Natural killer cell (primary cell): ENCODE data around the gene PPP1R36. TPM values are rescaled to one million over a fixed set of nuclear protein-coding genes. Genes with fewer than 3 reads are reported as not detected.

Experiments used
- ATAC-seq, 3 donors: fragments of 150-1000 bp in 2 of 3; fragments of 200-7000 bp in 1 of 3; cut with Tn5 transposase; 1 replicate in 1 of 3; 2 replicates in 2 of 3; pipeline ENCODE4 v1.10.0; 2021; ENCODE audit warnings: mild to moderate bottlenecking in 2 of 3, moderate library complexity in 2 of 3
- DNase-seq, 2 donors: peaks; one replicate each; pipeline versions ENCODE4 v3.0.0 to v3.0.0-alpha.2; 2013 to 2021; ENCODE audit warnings: mixed read lengths in 1 of 2
- H3K27ac ChIP-seq: one replicate; pipeline ENCODE4 v1.5.1; 2013; ENCODE audit warnings: mild to moderate bottlenecking, low read length
- H3K27me3 ChIP-seq: one replicate; pipeline ENCODE4 v1.6.1; 2013; ENCODE audit warnings: low read length; ENCODE audit not compliant: control insufficient read depth, insufficient read depth
- H3K36me3 ChIP-seq: one replicate; pipeline ENCODE4 v1.6.1; 2013; ENCODE audit warnings: low read length; ENCODE audit not compliant: control insufficient read depth, insufficient read depth
- H3K4me1 ChIP-seq: one replicate; pipeline ENCODE4 v1.6.1; 2013; ENCODE audit warnings: low read length; ENCODE audit not compliant: control insufficient read depth, insufficient read depth
- H3K4me3 ChIP-seq: one replicate; pipeline ENCODE4 v1.5.1; 2013; ENCODE audit warnings: low read length
- H3K9me3 ChIP-seq: one replicate; pipeline ENCODE4 v1.6.1; 2013; ENCODE audit warnings: low read length; ENCODE audit not compliant: control insufficient read depth, insufficient read depth
- H3K27ac Mint-ChIP-seq, 2 donors: one replicate each; pipeline ENCODE4 v1.8.0; 2022; ENCODE audit warnings: mild to moderate bottlenecking in 2 of 2, mixed read lengths in 2 of 2, moderate library complexity in 1 of 2
- H3K27me3 Mint-ChIP-seq, 2 donors: one replicate each; pipeline ENCODE4 v1.8.0; 2022; ENCODE audit warnings: low read depth in 2 of 2, mixed read lengths in 2 of 2
- H3K36me3 Mint-ChIP-seq: one replicate; pipeline ENCODE4 v1.8.0; 2022; ENCODE audit warnings: mixed read lengths
- H3K4me1 Mint-ChIP-seq, 2 donors: one replicate each; pipeline ENCODE4 v1.8.0; 2022; ENCODE audit warnings: mixed read lengths in 2 of 2
- H3K4me3 Mint-ChIP-seq: one replicate; pipeline ENCODE4 v1.8.0; 2022; ENCODE audit warnings: mild to moderate bottlenecking, moderate library complexity, mixed read lengths
- H3K9me3 Mint-ChIP-seq, 2 donors: one replicate each; pipeline ENCODE4 v1.8.0; 2022; ENCODE audit warnings: mixed read lengths in 2 of 2
- WGBS: methylation state at CpG from one replicate; pipeline ENCODE4 v1.1.7; 2013; ENCODE audit warnings: missing lambda C conversion rate; ENCODE audit not compliant: insufficient coverage; 5-methylcytosine and 5-hydroxymethylcytosine counted together
- intact Hi-C: fragments of 100-400 bp; cut with micrococcal nuclease; formaldehyde crosslinking; loops from one replicate; pipeline ENCODE4 v1.14.2; 2022
- total RNA-seq, 4 donors: library from RNA; stranded (reverse); fragments of 120-200 nt in 1 of 4; gene quantifications; one replicate each; pipeline versions ENCODE4 v1.2.3 to v1.2.4, GENCODE V29; 2013 to 2022
- TF ChIP-seq, protein P1 (sequence below): fragments of 200-600 bp; IDR thresholded peaks from one replicate; pipeline ENCODE4 v1.8.0; 2022; ENCODE audit warnings: antibody characterized with exemption

PPP1R36 gene
- total RNA-seq = 1 to 10 TPM in 2 of 3 donors, under 1 TPM in 1; 0.60 to 1.2 (median 1.0) TPM
- 0.34 TPM for total RNA-seq (2013)

GRCh38 chr14:64549791-64550620 lies at the start of gene PPP1R36:
PPP1R36 (plus strand) TSS chr14:64549961; CDS start chr14:64549998, 37 bp downstream.
- Histone ChIP-seq H3K36me3 (no peaks in the 10 kb centered on the region), H3K4me3 (peak within 1 kb of the TSS; percentile 2), H3K27me3 (peaks cover 2% of the 10 kb centered on the region), H3K9me3 (no peaks in the 10 kb centered on the region), H3K4me1 (peaks cover 12% of the 10 kb centered on the region), H3K27ac (no peak within 1 kb of the TSS)
- Mint-ChIP-seq H3K27me3 (peaks cover 0 to 14% of the 10 kb centered on the region in 2 donors), H3K4me1 (peaks cover 16 to 17% of the 10 kb centered on the region in 2 donors), H3K4me3 (peak within 1 kb of the TSS; percentile 82), H3K27ac (peak within 1 kb of the TSS in 1 of 2 donors; percentile 56), H3K9me3 (no peaks in the 10 kb centered on the region), H3K36me3 (no peaks in the 10 kb centered on the region)
- WGBS = 4% methylated on average over 52 of the region's 54 CpGs
- DNase-seq (peak; percentile 35 to 71), ATAC-seq (peak; percentile 89 to 97 (median 96))
- TF ChIP-seq, protein P1, sequence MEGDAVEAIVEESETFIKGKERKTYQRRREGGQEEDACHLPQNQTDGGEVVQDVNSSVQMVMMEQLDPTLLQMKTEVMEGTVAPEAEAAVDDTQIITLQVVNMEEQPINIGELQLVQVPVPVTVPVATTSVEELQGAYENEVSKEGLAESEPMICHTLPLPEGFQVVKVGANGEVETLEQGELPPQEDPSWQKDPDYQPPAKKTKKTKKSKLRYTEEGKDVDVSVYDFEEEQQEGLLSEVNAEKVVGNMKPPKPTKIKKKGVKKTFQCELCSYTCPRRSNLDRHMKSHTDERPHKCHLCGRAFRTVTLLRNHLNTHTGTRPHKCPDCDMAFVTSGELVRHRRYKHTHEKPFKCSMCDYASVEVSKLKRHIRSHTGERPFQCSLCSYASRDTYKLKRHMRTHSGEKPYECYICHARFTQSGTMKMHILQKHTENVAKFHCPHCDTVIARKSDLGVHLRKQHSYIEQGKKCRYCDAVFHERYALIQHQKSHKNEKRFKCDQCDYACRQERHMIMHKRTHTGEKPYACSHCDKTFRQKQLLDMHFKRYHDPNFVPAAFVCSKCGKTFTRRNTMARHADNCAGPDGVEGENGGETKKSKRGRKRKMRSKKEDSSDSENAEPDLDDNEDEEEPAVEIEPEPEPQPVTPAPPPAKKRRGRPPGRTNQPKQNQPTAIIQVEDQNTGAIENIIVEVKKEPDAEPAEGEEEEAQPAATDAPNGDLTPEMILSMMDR = no peak
- intact Hi-C loops = no loop called here

- ATAC-seq = no peak
Observed at GRCh38 chr14:64500088-64500487, 49.7 kb upstream of the PPP1R36 start.

GRCh38 chr14:64501411-64502171 lies 48.2 kb upstream of the PPP1R36 start:
- Histone ChIP-seq H3K27me3 (no peaks in the 10 kb centered on the region), H3K9me3 (no peaks in the 10 kb centered on the region), H3K27ac (peak overlapping the region; percentile 100), H3K36me3 (peaks cover 8% of the 10 kb centered on the region), H3K4me1 (peaks cover 33% of the 10 kb centered on the region), H3K4me3 (peak overlapping the region; percentile 0)
- H3K27me3 Mint-ChIP-seq = no peaks in the 10 kb centered on the region
- ATAC-seq (no peak), DNase-seq (peak in 1 of 2 donors; percentile 62)
- peak overlapping the region; percentile 98 for H3K4me3 Mint-ChIP-seq
- H3K36me3 Mint-ChIP-seq = no peaks in the 10 kb centered on the region
- intact Hi-C loops = loop anchor here (5.0 to 10.0 kb wide), 3 partner anchors 34 to 203 kb away; partner anchors contain the start of genes AKAP5, MTHFD1 and PLEKHG3
- peaks cover 50 to 52% of the 10 kb centered on the region in 2 donors for H3K4me1 Mint-ChIP-seq
- WGBS = 21% methylated on average over 8 of the region's 8 CpGs
- H3K27ac Mint-ChIP-seq = peak overlapping the region; percentile 99
- H3K9me3 Mint-ChIP-seq = no peaks in the 10 kb centered on the region
- TF ChIP-seq, protein P1 = no peak

More at GRCh38 chr14:64500088-64500487, 49.7 kb upstream of the PPP1R36 start:
- intact Hi-C loops = loop anchor here (5.0 to 10.0 kb wide), 3 partner anchors 33 to 205 kb away; partner anchors contain the start of genes AKAP5, MTHFD1 and PLEKHG3
- Mint-ChIP-seq H3K36me3 (no peaks in the 10 kb centered on the region), H3K9me3 (no peaks in the 10 kb centered on the region), H3K27ac (peak overlapping the region; percentile 99), H3K4me1 (peaks cover 37 to 38% of the 10 kb centered on the region in 2 donors), H3K27me3 (no peaks in the 10 kb centered on the region), H3K4me3 (peak overlapping the region; percentile 62)
- Histone ChIP-seq H3K4me1 (peaks cover 22% of the 10 kb centered on the region), H3K9me3 (no peaks in the 10 kb centered on the region), H3K27me3 (no peaks in the 10 kb centered on the region), H3K36me3 (peaks cover 12% of the 10 kb centered on the region), H3K27ac (peak overlapping the region; percentile 24), H3K4me3 (no peak overlapping the region)
- TF ChIP-seq, protein P1 = no peak
- WGBS = no CpG with 5 or more reads among the region's 1 CpG
- no peak for DNase-seq
